HG02938 (cell line): ENCODE results near the gene ENTHD1.
"Not testable (repeated sequence)": the region's sequence is repeated elsewhere in the genome, so short reads cannot be mapped to it uniquely, and the experiment has no call there.

Experiments used
- ATAC-seq: cut with Tn5 transposase; IDR thresholded peaks from one replicate; pipeline ENCODE4 v1.9.1; 2021; ENCODE audit warnings: mild to moderate bottlenecking, moderate library complexity; ENCODE audit not compliant: unreplicated experiment

Gene ENTHD1

GRCh38 chr22:39925273-39925672, 31.7 kb upstream of the ENTHD1 start:
- no peak for ATAC-seq

DNA sequence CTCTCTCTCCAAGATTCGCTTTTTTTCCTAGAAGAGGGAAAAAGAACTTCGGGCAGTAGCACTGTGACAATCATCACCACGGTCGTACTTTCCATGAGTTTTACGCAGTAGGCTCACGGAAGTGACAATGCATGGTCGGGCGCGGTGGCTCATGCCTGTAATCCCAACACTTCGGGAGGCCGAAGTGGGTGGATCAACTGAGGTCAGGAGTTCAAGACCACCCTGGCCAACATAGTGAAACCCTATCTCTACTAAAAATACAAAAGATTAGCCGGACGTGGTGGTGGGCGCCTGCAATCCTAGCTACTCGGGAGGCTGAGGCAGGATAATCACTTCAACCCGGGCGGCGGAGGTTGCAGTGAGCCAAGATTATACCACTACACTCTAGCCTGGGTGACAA, 30.7 kb upstream of the ENTHD1 start:
- ATAC-seq, result no peak

DNA sequence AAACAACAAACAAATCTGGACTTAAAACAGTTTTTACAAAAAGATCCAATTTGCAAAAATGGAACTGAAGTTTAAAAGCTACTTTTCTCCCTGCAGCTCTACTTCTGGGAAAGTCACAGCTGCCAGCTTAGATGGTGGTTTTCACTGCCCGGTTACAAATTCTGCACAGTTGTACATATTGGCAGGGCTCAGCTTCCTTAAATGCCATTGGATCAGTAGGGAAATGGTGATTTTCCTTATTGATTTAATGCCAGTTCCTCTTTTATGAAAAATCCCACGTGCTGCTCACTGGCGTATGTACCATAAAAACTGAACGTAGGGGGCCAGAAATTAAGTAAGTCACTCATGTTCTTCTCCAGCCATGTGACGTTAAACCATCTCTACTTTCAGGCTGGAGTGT, 30.1 kb upstream of the ENTHD1 start:
- no peak for ATAC-seq

DNA sequence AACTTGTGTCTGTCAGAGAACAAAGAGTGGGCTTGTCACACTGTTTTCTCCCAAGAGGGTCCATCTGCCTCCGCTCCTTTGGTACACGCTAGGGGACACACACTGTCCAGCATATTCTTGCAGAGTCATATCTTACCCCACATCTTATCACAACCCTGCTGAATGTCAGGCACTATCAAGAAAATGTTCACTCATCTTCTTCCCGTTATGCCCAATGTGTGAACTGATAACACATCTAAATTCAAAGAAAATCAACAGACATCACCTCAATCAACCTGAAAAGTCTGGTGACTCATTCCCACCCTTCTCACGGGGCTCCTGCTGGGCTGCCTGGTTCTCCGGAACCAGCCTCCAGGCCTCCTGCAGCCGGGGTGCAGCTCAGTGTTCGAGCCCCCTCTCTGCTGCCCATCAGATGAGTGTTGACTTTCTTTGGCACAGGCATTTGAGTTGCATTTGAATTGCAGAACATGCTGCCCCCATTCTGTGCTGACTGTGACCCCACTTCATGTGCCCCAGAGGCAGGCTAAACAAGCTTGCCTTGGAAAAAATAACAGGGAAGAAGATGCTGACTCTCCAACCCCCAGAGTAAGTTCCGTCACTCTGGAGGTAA, 26.7 kb upstream of the ENTHD1 start:
- ATAC-seq, result no peak

GRCh38 chr22:39917776-39918495, 24.4 kb upstream of the ENTHD1 start:
- no peak for ATAC-seq

DNA sequence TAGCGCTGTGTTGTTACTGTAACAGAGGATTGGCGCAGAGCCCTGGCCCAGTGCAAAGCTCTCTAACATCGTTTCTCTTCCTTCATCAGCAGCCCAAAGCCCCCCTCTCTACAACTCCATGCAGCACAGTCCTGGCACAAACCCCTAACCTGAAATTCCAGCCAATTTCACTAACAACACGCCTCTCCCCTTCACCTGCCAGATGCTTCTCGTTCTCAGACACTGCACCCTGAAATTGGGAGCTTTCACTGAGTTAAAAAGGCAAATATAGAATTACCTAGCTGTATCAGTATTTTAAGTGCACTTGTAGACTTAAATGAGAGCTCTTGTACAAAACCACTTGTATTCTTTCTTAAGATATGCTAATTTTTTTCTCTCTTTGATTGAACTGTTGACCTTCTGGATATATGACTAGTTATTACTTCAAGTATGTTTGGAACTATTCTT, 23.7 kb upstream of the ENTHD1 start:
- ATAC-seq, result no peak

DNA sequence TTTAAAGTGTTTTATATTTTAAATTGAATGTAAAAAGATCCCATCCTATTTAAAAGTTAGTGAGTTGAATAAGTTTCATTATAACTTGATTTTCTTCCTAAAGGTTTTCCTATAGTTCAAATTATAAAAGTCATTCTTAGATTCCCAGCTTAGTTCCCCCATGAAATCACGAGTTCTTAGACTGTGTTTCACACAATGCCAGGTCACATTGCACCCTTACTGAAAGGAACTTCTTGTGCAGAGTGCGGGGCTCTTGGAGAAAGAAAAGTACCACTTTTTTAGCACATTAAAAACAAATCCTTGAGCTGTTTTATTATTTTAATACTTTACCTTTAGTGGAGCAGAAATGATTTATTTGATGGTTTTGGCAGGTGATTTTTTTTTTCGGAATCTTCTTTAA, 22.9 kb upstream of the ENTHD1 start:
- no peak for ATAC-seq

GRCh38 chr22:39915295-39915726, 21.8 kb upstream of the ENTHD1 start:
- ATAC-seq, result no peak

GRCh38 chr22:39914584-39914983, 21.0 kb upstream of the ENTHD1 start:
- ATAC-seq, result no peak

GRCh38 chr22:39913886-39914285, 20.3 kb upstream of the ENTHD1 start:
- ATAC-seq, result no peak

DNA sequence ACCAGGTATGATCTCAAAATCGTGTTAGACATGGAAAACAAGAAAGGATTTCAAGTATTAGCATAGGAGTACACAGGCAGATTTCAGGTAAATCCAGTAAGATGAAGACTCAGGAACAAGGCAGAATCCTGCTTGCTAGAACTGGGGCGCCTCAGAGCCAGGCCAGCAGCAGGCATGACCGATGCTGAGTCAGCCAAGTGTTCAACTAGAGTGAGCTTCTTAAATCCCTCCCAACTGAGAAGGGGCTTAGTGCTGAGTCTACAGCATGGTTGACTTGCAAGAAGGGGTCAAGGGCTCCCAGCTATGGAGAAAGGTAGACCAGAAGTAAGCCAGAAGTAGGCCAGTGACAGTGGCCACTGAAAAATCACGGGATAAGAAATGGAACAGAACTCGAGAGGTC, 19.8 kb upstream of the ENTHD1 start:
- no peak for ATAC-seq

DNA sequence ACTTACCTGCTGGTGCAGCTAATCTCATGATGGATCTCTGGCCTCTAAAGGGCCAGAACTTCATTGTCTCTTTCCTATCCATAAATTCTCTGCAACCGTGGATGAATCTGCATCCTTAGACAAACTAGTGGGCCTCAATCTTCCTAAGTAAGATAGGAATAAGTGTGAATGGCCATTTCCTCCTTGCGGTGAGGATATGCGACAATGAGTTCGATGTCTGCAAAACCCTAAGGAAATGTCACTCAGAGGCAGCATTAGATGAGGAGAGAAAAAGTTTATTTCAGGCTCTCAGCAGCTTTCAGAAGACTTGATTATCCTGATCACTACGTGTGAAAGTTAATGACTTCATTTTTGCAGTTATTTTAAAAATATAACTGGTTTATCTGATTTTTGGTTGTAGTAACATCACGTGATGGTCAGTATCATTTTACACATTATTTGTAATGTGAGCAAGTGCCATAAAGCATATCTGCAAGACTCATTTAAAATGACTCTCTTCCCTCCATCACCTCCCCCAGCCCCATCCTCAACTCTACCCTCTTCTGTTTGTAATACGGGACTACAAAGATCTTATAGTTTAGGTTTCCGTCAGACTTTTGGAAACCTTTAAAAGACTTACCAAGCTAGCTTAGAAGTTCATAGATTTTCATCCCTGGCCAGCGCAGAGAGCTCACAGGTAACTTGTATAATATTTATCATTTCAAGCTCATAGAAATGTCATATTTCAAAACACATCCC, 17.5 kb upstream of the ENTHD1 start:
- no peak for ATAC-seq

- no peak for ATAC-seq
Measured at GRCh38 chr22:39908737-39909136, 15.2 kb upstream of the ENTHD1 start.

DNA sequence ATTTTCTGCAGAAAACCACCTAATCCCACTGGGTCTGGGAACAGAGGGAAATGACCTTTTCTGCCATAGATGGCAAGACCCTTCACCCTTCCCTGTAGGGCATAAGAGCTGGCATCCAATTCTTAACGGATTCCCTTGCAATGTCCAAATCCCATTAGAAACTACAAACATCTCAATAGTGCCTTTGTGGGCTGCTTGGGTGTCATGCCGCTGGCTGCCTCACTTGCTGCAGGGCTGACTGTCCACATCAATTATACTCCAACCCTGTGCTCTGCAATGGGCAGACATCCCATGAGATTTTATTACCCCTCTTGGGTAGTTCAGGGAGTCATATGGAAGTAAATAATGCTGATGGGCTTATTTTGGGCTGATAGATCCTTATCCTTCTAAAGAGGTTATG, 14.6 kb upstream of the ENTHD1 start:
- ATAC-seq, result no peak

- ATAC-seq, result no peak
Measured at GRCh38 chr22:39907605-39908097, 14.1 kb upstream of the ENTHD1 start.

DNA sequence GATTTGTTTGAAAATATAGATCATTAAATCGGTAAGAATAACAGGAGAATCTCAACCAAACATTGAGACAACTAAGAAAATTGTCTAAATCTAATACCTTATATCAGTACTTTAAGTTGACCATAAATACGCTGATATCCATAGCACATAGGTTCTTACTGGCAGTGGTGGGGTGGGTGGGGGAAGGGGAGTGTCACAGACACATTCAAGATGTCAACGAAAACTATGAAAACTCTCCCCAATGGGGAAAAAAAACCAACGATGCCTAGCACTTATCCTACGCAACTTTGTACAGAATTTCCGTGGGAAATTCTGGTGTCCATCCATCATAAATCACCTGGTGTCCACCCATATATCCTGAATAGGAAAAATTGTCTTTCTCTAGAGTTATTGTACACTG, 13.5 kb upstream of the ENTHD1 start:
- ATAC-seq, result no peak

- no peak for ATAC-seq
Measured at GRCh38 chr22:39906207-39906606, 12.6 kb upstream of the ENTHD1 start.

- ATAC-seq, result no peak
Measured at GRCh38 chr22:39905687-39906086, 12.1 kb upstream of the ENTHD1 start.

GRCh38 chr22:39904862-39905261, 11.3 kb upstream of the ENTHD1 start:
- ATAC-seq, result no peak

GRCh38 chr22:39904024-39904423, 10.5 kb upstream of the ENTHD1 start:
- not testable (repeated sequence) for ATAC-seq

- ATAC-seq, result no peak
Measured at GRCh38 chr22:39901565-39902146, 8.1 kb upstream of the ENTHD1 start.
